Karpas-422 (cell line): ENCODE data around the gene HNRNPDL. TPM values are rescaled to one million over a fixed set of nuclear protein-coding genes. Genes with fewer than 3 reads are reported as not detected.
"Not testable (repeated sequence)": the region's sequence is repeated elsewhere in the genome, so short reads cannot be mapped to it uniquely, and the experiment has no call there.

Experiments used
- DNase-seq: peaks from one replicate; pipeline ENCODE4 v3.0.0-alpha.2; 2015
- H2AFZ ChIP-seq: fragments of 200-600 bp; sonication (generic); 2 replicates; pipeline ENCODE4 v1.6.1; 2014; ENCODE audit warnings: antibody characterized with exemption, low read length, mixed read lengths
- H3K27ac ChIP-seq: fragments of 200-600 bp; sonication (generic); 2 replicates; pipeline ENCODE4 v1.5.1; 2014; ENCODE audit warnings: mild to moderate bottlenecking, low read length, moderate library complexity
- H3K27me3 ChIP-seq: fragments of 200-600 bp; sonication (generic); 2 replicates; pipeline ENCODE4 v1.6.1; 2014; ENCODE audit warnings: low read length, mixed read lengths
- H3K36me3 ChIP-seq: fragments of 200-600 bp; sonication (generic); 2 replicates; pipeline ENCODE4 v1.6.1; 2014; ENCODE audit warnings: low read length, mixed read lengths; ENCODE audit not compliant: insufficient read depth
- H3K4me1 ChIP-seq: fragments of 200-600 bp; sonication (generic); 2 replicates; pipeline ENCODE4 v1.6.1; 2014; ENCODE audit warnings: mild to moderate bottlenecking, low read length, mixed read lengths
- H3K4me2 ChIP-seq: fragments of 200-600 bp; sonication (generic); 2 replicates; pipeline ENCODE4 v1.6.1; 2014; ENCODE audit warnings: low read length, low read depth, mild to moderate bottlenecking; ENCODE audit not compliant: poor library complexity, severe bottlenecking
- H3K4me3 ChIP-seq: fragments of 200-600 bp; sonication (generic); 2 replicates; pipeline ENCODE4 v1.5.1; 2014; ENCODE audit warnings: mild to moderate bottlenecking, antibody characterized with exemption, low read length, mixed read lengths
- H3K79me2 ChIP-seq: fragments of 200-600 bp; sonication (generic); 2 replicates; pipeline ENCODE4 v1.6.1; 2014; ENCODE audit warnings: mild to moderate bottlenecking, low read length, mixed read lengths
- H3K9ac ChIP-seq: fragments of 200-600 bp; sonication (generic); 2 replicates; pipeline ENCODE4 v1.6.0; 2014; ENCODE audit warnings: low read length
- H3K9me2 ChIP-seq: fragments of 200-600 bp; sonication (generic), shearing (Covaris generic); replicated peaks from 2 replicates; pipeline ENCODE4 v1.6.0; 2014; ENCODE audit warnings: mild to moderate bottlenecking, low read length, moderate library complexity; ENCODE audit not compliant: insufficient read depth
- H3K9me3 ChIP-seq: fragments of 300-700, 200-600 bp; sonication (generic); 2 replicates; pipeline ENCODE4 v1.6.1; 2014; ENCODE audit warnings: low read length, mixed read lengths
- H4K20me1 ChIP-seq: fragments of 200-600 bp; sonication (generic); 2 replicates; pipeline ENCODE4 v1.6.1; 2014; ENCODE audit warnings: mild to moderate bottlenecking, antibody characterized with exemption, low read length, low read depth; ENCODE audit not compliant: insufficient read depth
- total RNA-seq: library from RNA; depleted of rRNA; stranded (reverse); fragments of >200 nt; shearing (Covaris generic); gene quantifications from 2 replicates; pipeline ENCODE4 v1.2.3, GENCODE V29; 2014; ENCODE audit warnings: low replicate concordance; rRNA removed

Gene HNRNPDL
- total RNA-seq: 68.5 and 87.5 TPM in 2 replicates

DNA sequence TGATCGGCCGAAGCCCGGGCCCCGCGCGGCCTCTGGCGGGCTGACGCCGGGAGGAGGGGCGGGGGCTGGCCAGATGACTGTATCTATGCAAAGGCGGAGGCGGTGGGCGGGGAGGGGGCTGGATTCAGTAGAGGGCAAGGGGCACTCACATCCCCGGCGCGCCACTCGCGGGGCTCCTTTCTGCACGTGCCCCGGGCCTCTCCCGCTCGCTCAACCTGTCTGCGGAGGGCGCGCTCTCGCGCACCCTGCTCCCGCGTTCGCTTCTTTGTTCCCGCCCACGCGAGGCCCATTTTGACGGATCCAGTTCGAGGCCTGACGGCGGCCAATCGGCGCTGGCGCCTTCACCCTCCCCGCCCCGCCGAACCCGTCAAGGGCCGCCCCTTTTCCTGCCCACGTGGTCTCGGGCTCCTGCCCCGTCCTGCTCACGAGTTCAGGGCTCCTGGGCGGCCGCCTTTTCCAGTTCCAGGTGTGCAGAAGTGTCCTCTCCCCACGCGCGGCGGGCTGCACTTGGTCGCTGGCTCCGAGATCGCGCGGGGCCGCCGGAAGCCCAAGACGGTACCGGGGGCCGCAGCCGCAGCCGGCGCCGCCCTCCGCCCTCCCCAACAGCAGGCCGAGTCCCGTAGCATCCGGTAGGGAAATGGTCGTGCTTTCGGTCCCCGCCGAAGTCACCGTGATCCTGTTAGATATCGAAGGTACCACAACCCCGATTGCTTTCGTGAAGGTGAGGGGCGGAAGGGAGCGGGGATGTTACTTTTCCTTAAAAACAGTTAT is at the start of gene HNRNPDL, which contains the start of gene ENOPH1:
Gene HNRNPDL (minus strand): TSS at position 270 of the 771 bp plus-strand sequence. CDS start 772 bp downstream, outside the sequence.
Gene ENOPH1 (plus strand): TSS at position 398 of the 771 bp plus-strand sequence. CDS start 240 bp downstream, at position 638.
- Histone ChIP-seq H3K79me2 (peaks cover 67% of the 10 kb centered on the region), H3K27ac (peak within 1 kb of the TSS; percentile 82)

DNA sequence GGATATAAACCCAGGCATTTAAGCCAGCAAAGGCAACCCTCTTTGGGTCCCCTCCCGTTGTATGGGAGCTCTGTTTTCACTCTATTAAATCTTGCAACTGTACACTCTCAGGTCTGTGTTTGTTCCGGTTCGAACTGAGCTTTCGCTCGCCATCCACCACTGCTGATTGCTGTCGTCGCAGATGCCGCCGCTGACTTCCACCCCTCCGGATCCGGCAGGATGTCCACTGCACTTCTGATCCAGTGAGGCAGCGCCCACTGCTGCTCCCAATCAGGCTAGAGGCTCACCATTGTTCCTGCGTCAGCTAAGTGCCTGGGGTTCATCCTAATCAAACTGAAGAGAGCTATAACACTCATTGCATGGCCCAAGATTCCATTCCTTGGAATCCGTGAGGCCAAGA is 49.3 kb upstream of the HNRNPDL start:
- H3K4me3 ChIP-seq: no peak overlapping the region
- H3K27me3 ChIP-seq: no peaks in the 10 kb centered on the region
- no peaks in the 10 kb centered on the region for H3K36me3 ChIP-seq
- H3K79me2 ChIP-seq: no peaks in the 10 kb centered on the region
- DNase-seq: no peak
- no peaks in the 10 kb centered on the region for H3K9me2 ChIP-seq
- no peak overlapping the region for H3K27ac ChIP-seq
- H3K4me1 ChIP-seq: no peaks in the 10 kb centered on the region
- H4K20me1 ChIP-seq: no peaks in the 10 kb centered on the region
- no peak overlapping the region for H3K9ac ChIP-seq
- no peak overlapping the region for H3K4me2 ChIP-seq
- no peak overlapping the region for H2AFZ ChIP-seq
- no peaks in the 10 kb centered on the region for H3K9me3 ChIP-seq

More for the DNA sequence above, at the start of gene HNRNPDL, which contains the start of gene ENOPH1:
- Histone ChIP-seq H3K4me1 (peaks cover 25% of the 10 kb centered on the region), H2AFZ (no peak within 1 kb of the TSS), H3K27me3 (no peaks in the 10 kb centered on the region), H3K9me2 (no peaks in the 10 kb centered on the region), H3K4me3 (peak within 1 kb of the TSS; percentile 86), H3K36me3 (peaks cover 36% of the 10 kb centered on the region), H3K4me2 (peak within 1 kb of the TSS; percentile 92), H3K9me3 (no peaks in the 10 kb centered on the region), H4K20me1 (peaks cover 25% of the 10 kb centered on the region), H3K9ac (peak within 1 kb of the TSS; percentile 87)
- DNase-seq: peak; percentile 96

DNA sequence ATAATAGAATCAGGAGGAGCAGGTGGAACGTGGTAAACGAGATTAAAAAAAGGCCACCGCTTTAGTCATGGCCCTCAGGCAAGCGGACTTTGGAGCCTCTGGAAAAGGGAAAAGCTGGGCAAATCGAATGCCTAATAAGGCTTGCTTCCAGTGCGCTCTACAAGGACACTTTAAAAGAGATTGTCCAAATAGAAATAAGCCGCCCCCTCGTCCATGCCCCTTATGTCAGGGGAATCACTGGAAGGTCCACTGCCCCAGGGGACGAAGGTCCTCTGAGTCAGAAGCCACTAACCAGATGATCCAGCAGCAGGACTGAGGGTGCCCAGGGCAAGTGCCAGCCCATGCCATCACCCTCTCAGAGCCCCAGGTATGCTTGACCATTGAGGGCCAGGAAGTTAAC is 47.2 kb upstream of the HNRNPDL start:
- not testable (repeated sequence) for H2AFZ ChIP-seq, H3K4me3 ChIP-seq, H3K36me3 ChIP-seq, H3K27ac ChIP-seq, H3K4me1 ChIP-seq, H3K9me2 ChIP-seq, H3K79me2 ChIP-seq, H3K9ac ChIP-seq, H3K4me2 ChIP-seq, H4K20me1 ChIP-seq, H3K27me3 ChIP-seq, H3K9me3 ChIP-seq, DNase-seq

DNA sequence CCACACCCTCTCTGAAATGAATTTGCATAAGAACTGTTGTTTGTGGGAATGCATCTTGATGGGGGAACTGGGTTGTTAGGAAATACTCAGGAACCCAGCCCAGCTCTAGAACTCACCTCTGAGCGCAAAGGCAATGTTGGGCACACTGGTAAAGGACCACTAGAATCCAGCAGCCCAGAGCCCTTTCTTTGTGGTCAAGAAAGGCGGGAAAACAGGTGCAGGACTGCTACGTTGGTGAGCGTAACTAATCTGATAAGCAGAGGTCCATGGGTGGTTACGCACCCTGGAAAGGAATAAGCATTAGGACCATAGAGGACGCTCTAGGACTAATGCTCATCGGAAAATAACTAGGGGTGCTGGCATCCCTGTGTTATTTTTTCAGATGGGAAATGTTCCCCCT is 45.7 kb upstream of the HNRNPDL start:
- H3K36me3 ChIP-seq, H3K4me2 ChIP-seq, H3K9me2 ChIP-seq, H3K27ac ChIP-seq, H3K4me3 ChIP-seq, H3K4me1 ChIP-seq, H3K27me3 ChIP-seq, H2AFZ ChIP-seq, DNase-seq, H4K20me1 ChIP-seq, H3K79me2 ChIP-seq, H3K9me3 ChIP-seq, H3K9ac ChIP-seq: not testable (repeated sequence)

DNA sequence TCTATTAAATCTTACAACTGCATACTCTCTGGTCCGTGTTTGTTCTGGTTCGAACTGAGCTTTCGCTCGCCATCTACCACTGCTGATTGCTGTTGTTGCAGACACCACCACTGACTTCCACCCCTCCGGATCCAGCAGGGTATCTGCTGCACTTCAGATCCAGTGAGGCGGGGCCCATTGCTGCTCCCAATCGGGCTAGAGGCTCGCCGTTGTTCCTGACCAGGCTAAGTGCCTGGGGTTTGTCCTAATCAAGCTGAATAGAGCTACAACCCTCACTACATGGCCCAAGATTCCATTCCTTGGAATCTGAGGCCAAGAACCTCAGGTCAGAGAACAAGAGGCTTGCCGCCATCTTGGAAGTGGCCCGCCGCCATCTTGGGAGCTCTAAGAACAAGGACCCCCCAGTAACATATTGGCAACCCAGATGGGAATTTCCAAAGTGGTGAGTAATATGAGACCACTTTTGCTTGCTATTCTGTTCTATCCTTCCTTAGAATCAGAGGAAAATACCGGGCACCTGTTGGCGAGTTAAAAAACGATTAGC is 43.4 kb upstream of the HNRNPDL start:
- Histone ChIP-seq H2AFZ (no peak overlapping the region), H3K4me3 (no peak overlapping the region), H3K9ac (no peak overlapping the region), H3K27ac (no peak overlapping the region), H3K9me2 (no peaks in the 10 kb centered on the region), H3K9me3 (no peaks in the 10 kb centered on the region), H3K36me3 (no peaks in the 10 kb centered on the region), H3K4me2 (no peak overlapping the region), H3K27me3 (no peaks in the 10 kb centered on the region), H3K4me1 (no peaks in the 10 kb centered on the region), H3K79me2 (no peaks in the 10 kb centered on the region), H4K20me1 (no peaks in the 10 kb centered on the region)
- no peak for DNase-seq

DNA sequence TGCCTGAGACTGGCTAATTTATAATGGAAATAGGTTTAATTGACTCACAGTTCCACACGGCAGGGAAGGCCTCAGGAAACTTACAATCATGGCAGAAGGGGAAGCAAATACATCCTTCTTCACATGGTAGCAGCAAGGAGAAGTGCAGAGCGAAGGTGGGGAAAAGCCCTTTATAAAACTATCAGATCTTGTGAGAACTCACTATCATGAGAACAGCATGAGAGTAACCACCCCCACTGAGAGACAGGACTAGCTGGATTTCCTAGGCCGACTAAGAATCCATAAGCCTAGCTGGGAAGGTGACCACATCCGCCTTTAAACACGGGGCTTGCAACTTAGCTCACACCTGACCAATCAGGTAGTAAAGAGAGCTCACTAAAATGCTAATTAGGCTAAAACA is 42.8 kb upstream of the HNRNPDL start:
- not testable (repeated sequence) for H3K9me2 ChIP-seq, H3K4me2 ChIP-seq, H3K27ac ChIP-seq, H3K36me3 ChIP-seq, H3K9me3 ChIP-seq, H3K79me2 ChIP-seq, H4K20me1 ChIP-seq, H3K4me3 ChIP-seq, H3K27me3 ChIP-seq, H3K9ac ChIP-seq, H3K4me1 ChIP-seq, H2AFZ ChIP-seq, DNase-seq

DNA sequence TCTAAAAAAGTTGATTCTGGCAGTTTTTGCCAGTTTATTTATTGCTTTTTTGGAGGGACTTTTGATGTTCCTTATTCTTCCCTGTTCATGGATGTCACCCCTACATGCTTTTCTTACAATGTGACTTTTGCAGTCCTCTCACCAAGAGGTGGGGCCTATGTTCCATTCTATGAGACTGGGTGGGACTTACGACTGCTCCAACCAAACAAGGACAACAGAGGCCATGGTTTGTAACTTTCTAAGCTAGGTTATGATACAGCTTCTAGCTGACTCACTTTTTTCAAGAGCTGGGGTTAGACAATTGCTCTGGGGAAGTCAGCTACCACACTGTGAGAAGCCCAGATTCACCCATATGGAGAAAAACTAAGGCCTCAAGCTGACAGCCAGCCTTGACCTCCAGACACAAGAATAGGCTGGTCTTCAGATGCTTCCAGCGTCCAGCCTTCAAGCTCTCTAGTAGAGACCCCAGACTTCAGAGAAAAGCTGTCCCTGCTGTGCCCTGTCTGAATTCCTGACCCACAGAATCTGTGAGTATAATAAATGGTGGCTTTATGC is 39.6 kb upstream of the HNRNPDL start:
- no peak overlapping the region for H3K27ac ChIP-seq
- H3K4me3 ChIP-seq: no peak overlapping the region
- no peaks in the 10 kb centered on the region; the same call in none of the 2 replicates for H3K36me3 ChIP-seq
- no peaks in the 10 kb centered on the region for H4K20me1 ChIP-seq
- no peak for DNase-seq
- no peak overlapping the region for H3K9ac ChIP-seq
- no peaks in the 10 kb centered on the region for H3K9me2 ChIP-seq
- no peaks in the 10 kb centered on the region for H3K27me3 ChIP-seq
- no peak overlapping the region for H3K4me2 ChIP-seq
- no peaks in the 10 kb centered on the region for H3K9me3 ChIP-seq
- H3K79me2 ChIP-seq: no peaks in the 10 kb centered on the region
- no peak overlapping the region for H2AFZ ChIP-seq
- no peaks in the 10 kb centered on the region for H3K4me1 ChIP-seq

DNA sequence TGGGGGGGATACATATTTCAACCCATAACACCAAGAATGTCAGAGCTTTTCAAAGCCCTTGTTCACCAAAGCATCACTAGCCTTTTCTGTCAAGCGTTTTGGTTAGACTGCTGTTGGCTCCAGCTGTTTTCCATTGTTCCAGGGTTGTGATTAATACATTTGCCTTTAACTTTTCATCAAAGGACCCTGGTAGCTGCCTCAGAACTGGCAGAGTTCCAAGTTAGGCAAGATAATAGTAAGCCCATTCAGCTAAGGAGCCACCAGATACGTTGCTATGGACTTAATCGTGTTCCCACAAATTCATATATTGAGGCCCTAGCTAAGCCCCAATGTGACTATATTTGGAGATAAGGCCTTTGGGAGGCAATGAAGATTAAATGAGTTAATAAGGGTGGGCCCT is 37.2 kb upstream of the HNRNPDL start:
- H3K4me1 ChIP-seq: peaks cover 6% of the 10 kb centered on the region
- H3K9me2 ChIP-seq: no peaks in the 10 kb centered on the region
- no peaks in the 10 kb centered on the region for H3K79me2 ChIP-seq
- H3K4me2 ChIP-seq: no peak overlapping the region
- no peak overlapping the region for H3K4me3 ChIP-seq
- no peak overlapping the region for H2AFZ ChIP-seq
- peaks cover 7% of the 10 kb centered on the region for H3K36me3 ChIP-seq
- no peak for DNase-seq
- H3K27me3 ChIP-seq: no peaks in the 10 kb centered on the region
- no peaks in the 10 kb centered on the region for H4K20me1 ChIP-seq
- no peak overlapping the region for H3K27ac ChIP-seq
- H3K9me3 ChIP-seq: no peaks in the 10 kb centered on the region
- H3K9ac ChIP-seq: no peak overlapping the region
